H1 (cell line): ENCODE results near the gene RHBDD2. TPM values are rescaled to one million over a fixed set of nuclear protein-coding genes. Genes with fewer than 3 reads are reported as not detected.
A peak's percentile ranks its signal among the peaks of the same experiment; 100 is the strongest.

Source experiments
- CTCF ChIA-PET: fragments of 300-600 bp; sonication (Branson Sonifier 250); formaldehyde crosslinking; loops from one replicate; lab custom pipeline; 2021; ENCODE audit not compliant: partially characterized antibody; lab: Charles Lee
- POLR2A ChIA-PET: fragments of 300-600 bp; sonication (Branson Sonifier 250); formaldehyde crosslinking; loops from one replicate; lab custom pipeline; 2021; ENCODE audit warnings: inconsistent platforms; ENCODE audit not compliant: partially characterized antibody; lab: Charles Lee
- DNase-seq, 2 experiments: peaks; one replicate each; pipeline versions ENCODE4 v3.0.0 to v3.0.0-alpha.2; 2010 to 2022; ENCODE audit warnings: low spot score in 2 of 2, low read depth in 1 of 2, mixed read lengths in 1 of 2
- FAIRE-seq: peaks from 2 replicates; lab custom pipeline; 2011; peaks lifted over from hg19 to GRCh38; lab: Jason Lieb, UNC
- H2AFZ ChIP-seq: 2 replicates; pipeline ENCODE4 v1.8.1; 2012; ENCODE audit warnings: low read length, inconsistent platforms
- H2AK5ac ChIP-seq: 2 replicates; pipeline ENCODE4 v1.6.1; 2013; ENCODE audit warnings: low read depth, low read length
- H2BK120ac ChIP-seq: replicated peaks from 2 replicates; pipeline ENCODE3; 2013; ENCODE audit warnings: low read depth, low read length, inconsistent platforms
- H2BK12ac ChIP-seq: 2 replicates; pipeline ENCODE4 v1.6.1; 2013; ENCODE audit warnings: low read depth, low read length
- H2BK15ac ChIP-seq: 2 replicates; pipeline ENCODE4 v1.6.1; 2013; ENCODE audit warnings: low read length
- H2BK20ac ChIP-seq: 2 replicates; pipeline ENCODE4 v1.6.1; 2013; ENCODE audit warnings: low read length
- H2BK5ac ChIP-seq: 2 replicates; pipeline ENCODE4 v1.6.1; 2013; ENCODE audit warnings: low read depth, low read length
- H3K14ac ChIP-seq: 2 replicates; pipeline ENCODE4 v1.6.1; 2013; ENCODE audit warnings: inconsistent platforms; ENCODE audit not compliant: insufficient read length
- H3K18ac ChIP-seq: 2 replicates; pipeline ENCODE4 v1.6.1; 2013; ENCODE audit warnings: low read length; ENCODE audit errors: extremely low read depth
- H3K23ac ChIP-seq: 2 replicates; pipeline ENCODE4 v1.6.1; 2013; ENCODE audit warnings: inconsistent platforms; ENCODE audit not compliant: insufficient read length
- H3K23me2 ChIP-seq: 2 replicates; pipeline ENCODE4 v1.6.1; 2013; ENCODE audit warnings: low read depth, low read length
- H3K27ac ChIP-seq: 2 replicates; pipeline ENCODE4 v1.6.1; 2011; ENCODE audit warnings: low read depth, low read length, inconsistent platforms
- H3K27me3 ChIP-seq, 4 experiments: replicated peaks in 1 of 4; 1 replicate in 1 of 4; 2 replicates in 3 of 4; pipeline versions ENCODE4 v1.6.1 to v1.8.1; 2011 to 2013; ENCODE audit warnings: low read length in 3 of 4, mild to moderate bottlenecking in 3 of 4, inconsistent platforms in 2 of 4, mixed read lengths in 2 of 4, moderate library complexity in 1 of 4; ENCODE audit not compliant: control insufficient read depth in 3 of 4, insufficient read depth in 3 of 4; ENCODE audit errors: extremely low read depth in 1 of 4
- H3K36me3 ChIP-seq, 4 experiments: 2 replicates each; pipeline versions ENCODE4 v1.6.1 to v1.8.1; 2011 to 2013; ENCODE audit warnings: mild to moderate bottlenecking in 4 of 4, low read length in 3 of 4, moderate library complexity in 2 of 4, control low read depth in 1 of 4, inconsistent platforms in 1 of 4; ENCODE audit not compliant: insufficient read depth in 4 of 4, control insufficient read depth in 2 of 4
- H3K4ac ChIP-seq: replicated peaks from 2 replicates; pipeline ENCODE3; 2013; ENCODE audit warnings: low read length, low read depth, mixed read lengths, inconsistent platforms; ENCODE audit not compliant: insufficient read length
- H3K4me1 ChIP-seq, 4 experiments: replicated peaks in 1 of 4; 1 replicate in 1 of 4; 2 replicates in 3 of 4; pipeline versions ENCODE4 v1.6.1 to v1.8.1; 2011 to 2013; ENCODE audit warnings: low read length in 3 of 4, inconsistent platforms in 2 of 4, mixed read lengths in 1 of 4; ENCODE audit not compliant: insufficient read depth in 4 of 4, control insufficient read depth in 3 of 4
- H3K4me2 ChIP-seq, 2 experiments: 2 replicates each; pipeline versions ENCODE4 v1.6.1 to v1.8.1; 2011 to 2013; ENCODE audit warnings: low read depth in 2 of 2, low read length in 2 of 2, control low read depth in 1 of 2, inconsistent platforms in 1 of 2, mild to moderate bottlenecking in 1 of 2; ENCODE audit not compliant: insufficient read depth in 1 of 2
- H3K4me3 ChIP-seq, 4 experiments: fragments of 200-600, 300-600 bp in 1 of 4; sonication (generic), shearing (Covaris generic), sonication (Bioruptor Twin) in 1 of 4; 2 replicates each; pipeline versions ENCODE4 v1.5.1 to v1.8.1; 2011 to 2016; ENCODE audit warnings: low read length in 4 of 4, low read depth in 3 of 4, control low read depth in 2 of 4, inconsistent platforms in 2 of 4, mild to moderate bottlenecking in 2 of 4, mixed read lengths in 1 of 4, moderate library complexity in 1 of 4; ENCODE audit not compliant: insufficient read depth in 2 of 4; ENCODE audit errors: extremely low read depth in 1 of 4
- H3K56ac ChIP-seq: replicated peaks from 2 replicates; pipeline ENCODE3; 2013; ENCODE audit warnings: low read depth, mild to moderate bottlenecking, mixed read lengths, low read length, inconsistent platforms; ENCODE audit not compliant: insufficient read length
- H3K79me1 ChIP-seq: 2 replicates; pipeline ENCODE4 v1.6.1; 2013; ENCODE audit warnings: low read depth, low read length, control low read depth
- H3K79me2 ChIP-seq, 2 experiments: 2 replicates each; pipeline versions ENCODE4 v1.6.1 to v1.8.1; 2012 to 2013; ENCODE audit warnings: low read length in 2 of 2, mild to moderate bottlenecking in 2 of 2, inconsistent platforms in 1 of 2; ENCODE audit not compliant: insufficient read depth in 2 of 2, control insufficient read depth in 1 of 2
- H3K9ac ChIP-seq, 4 experiments: replicated peaks in 1 of 4; 1 replicate in 1 of 4; 2 replicates in 3 of 4; pipeline versions ENCODE4 v1.6.1 to v1.8.1; 2011 to 2013; ENCODE audit warnings: low read depth in 3 of 4, low read length in 3 of 4, control low read depth in 2 of 4, mild to moderate bottlenecking in 2 of 4, moderate library complexity in 2 of 4, inconsistent platforms in 1 of 4; ENCODE audit errors: extremely low read depth in 1 of 4
- H3K9me3 ChIP-seq, 2 experiments: 2 replicates each; pipeline versions ENCODE4 v1.6.1 to v1.8.1; 2012 to 2013; ENCODE audit warnings: mild to moderate bottlenecking in 2 of 2, moderate library complexity in 2 of 2, control low read depth in 1 of 2, inconsistent platforms in 1 of 2, low read depth in 1 of 2, low read length in 1 of 2, mixed read lengths in 1 of 2; ENCODE audit not compliant: insufficient read depth in 2 of 2
- H4K20me1 ChIP-seq, 2 experiments: replicated peaks in 1 of 2; 2 replicates each; pipeline versions ENCODE3 to v1.8.1; 2011 to 2013; ENCODE audit warnings: inconsistent platforms in 2 of 2, low read length in 2 of 2, mild to moderate bottlenecking in 1 of 2; ENCODE audit not compliant: insufficient read depth in 2 of 2, control insufficient read depth in 1 of 2
- H4K5ac ChIP-seq: 2 replicates; pipeline ENCODE4 v1.6.1; 2013; ENCODE audit warnings: low read length, low read depth, mixed read lengths, inconsistent platforms; ENCODE audit not compliant: insufficient read length
- H4K8ac ChIP-seq: 2 replicates; pipeline ENCODE4 v1.8.0; 2013; ENCODE audit warnings: mild to moderate bottlenecking, moderate library complexity, low read length, inconsistent platforms; ENCODE audit not compliant: insufficient read depth; ENCODE audit errors: extremely low read depth
- H4K91ac ChIP-seq: replicated peaks from 2 replicates; pipeline ENCODE3; 2013; ENCODE audit warnings: low read length, mixed read lengths, inconsistent platforms; ENCODE audit not compliant: insufficient read length
- BCL11A ChIP-seq, 2 experiments: IDR thresholded peaks; one replicate each; pipeline ENCODE4 v1.6.1; 2011; ENCODE audit warnings: low read depth in 2 of 2, low read length in 2 of 2, mild to moderate bottlenecking in 2 of 2
- KDM5A ChIP-seq: fragments of 200-600 bp; IDR thresholded peaks from 2 replicates; pipeline ENCODE4 v1.7.1; 2012; ENCODE audit warnings: mild to moderate bottlenecking, low read length, inconsistent platforms, mixed read lengths
- WGBS, 2 experiments: shearing (Covaris generic) in 1 of 2; methylation state at CpG; one replicate each; pipeline versions ENCODE4 v1.1.6 to v1.1.7; 2013 to 2015; ENCODE audit warnings: low lambda C conversion rate in 2 of 2, mixed read lengths in 2 of 2, inconsistent platforms in 1 of 2, low coverage in 1 of 2, missing lambda C conversion rate in 1 of 2; ENCODE audit not compliant: insufficient replicate concordance in 2 of 2, insufficient coverage in 1 of 2, insufficient read length in 1 of 2; ENCODE audit errors: extremely low coverage in 1 of 2, missing lambda C conversion rate in 1 of 2; 5-methylcytosine and 5-hydroxymethylcytosine counted together
- polyA plus RNA-seq, 7 experiments: library from polyadenylated mRNA; depleted of rRNA in 3 of 7; stranded (reverse) in 5 of 7; unstranded in 2 of 7; fragments of >200 nt in 5 of 7; fragments of 200-250 nt in 2 of 7; gene quantifications; 1 replicate in 5 of 7; 2 replicates in 1 of 7; 4 replicates in 1 of 7; pipeline versions ENCODE4 v1.2.1 to v1.2.3, GENCODE V29; 2011 to 2013; ENCODE audit warnings: missing spikeins in 2 of 7, mixed read lengths in 2 of 7
- total RNA-seq: library from RNA; stranded (reverse); fragmentation: NEBNext Ultra II Directional; extraction: Animal tissue kit (Norgen Biotek cat#: 25700); gene quantifications from 2 replicates; pipeline ENCODE4 v1.2.1, GENCODE V29; 2021

RHBDD2 gene
- total and polyA plus RNA-seq, 2 of the 8 experiments (the other 6 are each of a cell fraction or from before 2014, with no cell fraction given) = 28.3 to 65.5 TPM

GRCh38 chr7:75878312-75878768 is 494 bp upstream of the RHBDD2 start:
- H3K79me2 ChIP-seq = peaks cover 0 to 15% of the 10 kb centered on the region in 2 experiments; a peak in 2 of 4 replicates
- peak overlapping the region; percentile 89 for H2BK120ac ChIP-seq
- H3K14ac ChIP-seq = no peak overlapping the region
- H3K56ac ChIP-seq = peak overlapping the region; percentile 80
- H2AFZ ChIP-seq = peak overlapping the region; percentile 25; the same call in 1 of the 2 replicates
- H3K79me1 ChIP-seq = no peaks in the 10 kb centered on the region; the same call in none of the 2 replicates
- H2BK12ac ChIP-seq = peak overlapping the region; percentile 52
- peaks cover 0 to 8% (median under 1%) of the 10 kb centered on the region in 4 experiments; a peak in 1 of 7 replicates for H3K27me3 ChIP-seq
- peak overlapping the region; percentile 97 for H4K5ac ChIP-seq
- H2BK5ac ChIP-seq = peak overlapping the region; percentile 87
- H4K20me1 ChIP-seq = peaks cover 7 to 17% of the 10 kb centered on the region in 2 experiments
- peak overlapping the region; percentile 81 for H4K91ac ChIP-seq
- WGBS, 2 experiments = 58% methylated on average over 9 of the region's 10 CpGs; no CpG with 5 or more reads in 1 of the 2 experiments
- peak overlapping the region; percentile 83 for H3K18ac ChIP-seq
- peak overlapping the region; percentile 94 for H2BK20ac ChIP-seq
- peak overlapping the region; percentile 60 to 76 for H3K4me2 ChIP-seq
- no peaks in the 10 kb centered on the region for H3K9me3 ChIP-seq
- no peak for DNase-seq
- H3K27ac ChIP-seq = 0 out of 2 replicates have a peak overlapping the region, but pooled peaks have one; percentile 11
- peak overlapping the region; percentile 18 to 46 (median 32); a peak in 7 of 8 replicates for H3K4me3 ChIP-seq
- H3K4me1 ChIP-seq = peaks cover 5 to 11% (median 9%) of the 10 kb centered on the region in 4 experiments
- FAIRE-seq = no peak
- CTCF ChIA-PET = interaction anchor here (1.4 to 2.4 kb wide), 3 partner anchors 10 to 94 kb away, joined by 4 to 7 read pairs (median 5); no protein-coding TSS in a partner anchor
- H3K36me3 ChIP-seq = peaks cover 8 to 24% (median 16%) of the 10 kb centered on the region in 4 experiments; a peak in 7 of 8 replicates
- H3K23me2 ChIP-seq = peaks cover 11% of the 10 kb centered on the region
- H3K4ac ChIP-seq = no peak overlapping the region
- no peak overlapping the region for H3K23ac ChIP-seq
- H3K9ac ChIP-seq = peak overlapping the region in 2 of 4 experiments; percentile 25 to 58; a peak in 4 of 7 replicates
- H2BK15ac ChIP-seq = peak overlapping the region; percentile 65; the same call in 1 of the 2 replicates
- H2AK5ac ChIP-seq = peak overlapping the region; percentile 95; the same call in 1 of the 2 replicates
- H4K8ac ChIP-seq = no peak overlapping the region
- POLR2A ChIA-PET = interaction anchor here (1.0 to 3.6 kb wide), 5 partner anchors 12 to 145 kb away, joined by 3 to 22 read pairs (median 4); no protein-coding TSS in a partner anchor
- no peak for TF ChIP-seq BCL11A (IDR thresholded peaks at IDR 0.05; ENCODE audit: low read depth in 2 of 2, low read length in 2 of 2)
- TF ChIP-seq KDM5A = no peak
